Myocyte (in vitro differentiated cells): ENCODE results near the gene HSD3B2. TPM values are rescaled to one million over a fixed set of nuclear protein-coding genes. Genes with fewer than 3 reads are reported as not detected.
"Not testable (repeated sequence)": the region's sequence is repeated elsewhere in the genome, so short reads cannot be mapped to it uniquely, and the experiment has no call there.

Source experiments
- DNase-seq: peaks from one replicate; pipeline ENCODE4 v3.0.0-alpha.2; 2012; ENCODE audit warnings: low read depth
- polyA plus RNA-seq: library from polyadenylated mRNA; unstranded; fragments of >200 nt; gene quantifications from one replicate; pipeline ENCODE4 v1.2.1, GENCODE V29; 2012; ENCODE audit warnings: missing spikeins
- total RNA-seq: library from RNA; depleted of rRNA; stranded (reverse); fragments of >200 nt; gene quantifications from 2 replicates; pipeline ENCODE4 v1.2.3, GENCODE V29; 2014

The HSD3B2 gene
- not detected in 2 replicates for total RNA-seq
- not detected for polyA plus RNA-seq

- DNase-seq = no peak
These were observed at the start of gene HSD3B2 for GRCh38 chr1:119414950-119415349. Gene HSD3B2, plus strand, starts transcription at chr1:119415150. Its CDS starts 270 bp downstream, at chr1:119415420.

- no peak for DNase-seq
These were observed 48.5 kb upstream of the HSD3B2 start for GRCh38 chr1:119366424-119366823.

- peak; percentile 56 for DNase-seq
These were observed 47.4 kb upstream of the HSD3B2 start for GRCh38 chr1:119367432-119368124.

GRCh38 chr1:119368554-119368953 lies 46.4 kb upstream of the HSD3B2 start, which contains the start of gene HAO2:
Gene HAO2, plus strand, starts transcription at chr1:119368785. Its CDS starts 12,301 bp downstream, at chr1:119381086.
- no peak for DNase-seq

GRCh38 chr1:119370748-119371147 lies 44.2 kb upstream of the HSD3B2 start:
- no peak for DNase-seq

GRCh38 chr1:119371815-119372214 lies 43.1 kb upstream of the HSD3B2 start:
- DNase-seq = no peak

GRCh38 chr1:119372503-119373086 lies 42.4 kb upstream of the HSD3B2 start:
- peak; percentile 60 for DNase-seq

GRCh38 chr1:119373465-119373864 lies 41.5 kb upstream of the HSD3B2 start:
- DNase-seq = no peak

GRCh38 chr1:119374208-119374874 lies 40.6 kb upstream of the HSD3B2 start:
- no peak for DNase-seq

- DNase-seq = no peak
These were observed 39.6 kb upstream of the HSD3B2 start for GRCh38 chr1:119375366-119375765.

GRCh38 chr1:119376594-119376993 lies 38.4 kb upstream of the HSD3B2 start:
- DNase-seq = no peak

- DNase-seq = not testable (repeated sequence)
These were observed 37.4 kb upstream of the HSD3B2 start for GRCh38 chr1:119377594-119377993.

- DNase-seq = no peak
These were observed 35.8 kb upstream of the HSD3B2 start for GRCh38 chr1:119379117-119379516.

GRCh38 chr1:119380304-119380703 lies 34.6 kb upstream of the HSD3B2 start:
- no peak for DNase-seq

GRCh38 chr1:119380983-119381662 lies 33.8 kb upstream of the HSD3B2 start:
- DNase-seq = no peak

- DNase-seq = no peak
These were observed 30.4 kb upstream of the HSD3B2 start for GRCh38 chr1:119384591-119384990.

- DNase-seq = no peak
These were observed 29.3 kb upstream of the HSD3B2 start for GRCh38 chr1:119385650-119386049.

- DNase-seq = no peak
These were observed 27.1 kb upstream of the HSD3B2 start for GRCh38 chr1:119387858-119388257.

- no peak for DNase-seq
These were observed 26.5 kb upstream of the HSD3B2 start for GRCh38 chr1:119388450-119388849.

GRCh38 chr1:119390526-119390925 lies 24.4 kb upstream of the HSD3B2 start:
- no peak for DNase-seq

- DNase-seq = no peak
These were observed 23.2 kb upstream of the HSD3B2 start for GRCh38 chr1:119391749-119392148.

- DNase-seq = no peak
These were observed 20.9 kb upstream of the HSD3B2 start for GRCh38 chr1:119394085-119394484.
